ENCODE results near the gene SLFN14.

DNA sequence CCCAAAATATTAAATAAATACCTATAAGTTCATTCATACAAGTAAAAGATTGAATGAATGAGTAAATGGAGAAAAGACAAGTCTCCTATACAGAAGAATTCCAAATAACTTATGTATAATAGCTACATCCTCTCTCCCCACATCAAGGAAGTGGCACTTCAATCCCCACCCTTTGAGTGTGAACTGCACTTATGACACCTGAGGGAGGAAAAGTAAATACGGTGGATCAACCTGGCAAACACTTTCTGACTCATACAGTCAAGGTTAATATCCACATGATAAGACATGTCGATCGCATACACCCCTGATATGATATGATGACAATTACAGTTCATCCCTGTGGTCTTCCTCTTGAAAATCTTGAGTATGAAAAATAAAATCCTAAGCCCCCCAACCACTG, 41.2 kb downstream of the SLFN14 start:
- TF ChIP-seq POLR2A (IDR thresholded peaks at IDR 0.05; ENCODE audit: low read depth, low read length) (no peak), POLR2AphosphoS5 (IDR thresholded peaks at IDR 0.05; ENCODE audit: low read depth, low read length) (no peak), POU2F2 (IDR thresholded peaks at IDR 0.05; ENCODE audit: low read depth, low read length) (no peak), SPI1 (IDR thresholded peaks at IDR 0.05; ENCODE audit: low read depth, low read length) (no peak), TAF1 (IDR thresholded peaks at IDR 0.05; ENCODE audit: low read depth, low read length) (no peak), PAX5 (IDR thresholded peaks at IDR 0.05; ENCODE audit: insufficient read depth, low read length, severe bottlenecking) (no peak)

Measured in GM12891 (cell line).